ENCODE data around the gene RPTOR. TPM values are rescaled to one million over a fixed set of nuclear protein-coding genes. Genes with fewer than 3 reads are reported as not detected.
"Not testable (repeated sequence)": the region's sequence is repeated elsewhere in the genome, so short reads cannot be mapped to it uniquely, and the experiment has no call there.

RPTOR gene
- total RNA-seq, 1 experiment from 2014 or later, result 25.1 TPM

DNA sequence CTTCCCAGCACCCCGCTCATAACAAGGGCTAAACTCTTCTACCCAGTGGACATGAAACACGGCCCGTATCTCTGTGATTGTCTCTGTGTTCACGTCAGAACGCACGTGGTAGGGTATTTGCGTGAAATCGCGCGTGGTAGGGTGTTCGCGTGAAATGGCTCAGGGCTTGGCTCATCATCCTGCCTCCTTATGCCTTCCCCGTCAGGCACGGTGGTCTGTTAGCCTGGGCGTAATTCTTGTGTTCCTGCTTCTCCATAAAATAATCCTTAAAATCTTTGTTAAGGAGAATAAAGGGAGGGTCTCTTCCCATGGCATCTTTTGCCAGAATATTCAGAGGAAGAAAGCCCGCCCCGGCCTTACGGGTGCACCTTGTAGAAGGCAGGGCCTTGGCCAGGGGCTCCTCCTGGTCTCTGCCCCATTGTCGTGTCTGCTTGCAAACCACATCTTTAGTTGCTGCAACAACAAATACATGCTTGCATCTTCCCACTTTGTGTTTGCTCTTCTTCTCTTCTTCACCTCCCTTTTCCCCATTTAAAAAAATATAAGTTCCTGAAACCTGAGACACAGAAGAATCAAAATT lies 330.3 kb downstream of the RPTOR start:
- H4K5ac ChIP-seq (ENCODE audit: insufficient read length, low read depth, low read length), result no peak overlapping the region
- peaks cover 14 to 17% (median 15%) of the 10 kb centered on the region in 3 experiments; a peak in 6 of 7 replicates for H3K36me3 Mint-ChIP-seq (ENCODE audit: insufficient read depth in 1 of 3, low read depth in 3 of 3)
- H3K27ac ChIP-seq (ENCODE audit: insufficient read length, low read depth, low read length), result no peak overlapping the region
- no peak overlapping the region for H4K91ac ChIP-seq (ENCODE audit: insufficient read length, low read depth, low read length)
- H2BK15ac ChIP-seq (ENCODE audit: low read depth, low read length), result no peak overlapping the region
- H4K8ac ChIP-seq (replicated peaks; ENCODE audit: insufficient read length, low read depth, low read length), result no peak overlapping the region
- no peak overlapping the region for H3K56ac ChIP-seq (ENCODE audit: insufficient read length, low read depth, low read length)
- no peak for DNase-seq
- H4K20me1 ChIP-seq (ENCODE audit: control insufficient read depth, insufficient read depth, insufficient read length), result no peaks in the 10 kb centered on the region
- no peak overlapping the region for H3K4me3 Mint-ChIP-seq
- no peaks in the 10 kb centered on the region for H3K79me2 ChIP-seq (ENCODE audit: insufficient read depth, low read length)
- no peak overlapping the region for H2AK5ac ChIP-seq (ENCODE audit: insufficient read length, low read length)
- peaks cover 0 to 2% of the 10 kb centered on the region in 2 experiments; a peak in 2 of 5 replicates for H3K9me3 Mint-ChIP-seq
- peaks cover 51 to 75% of the 10 kb centered on the region in 2 experiments for H3K4me1 Mint-ChIP-seq
- no peak overlapping the region for H2BK5ac ChIP-seq (ENCODE audit: insufficient read length, low read length)
- no peaks in the 10 kb centered on the region for H3K23me2 ChIP-seq (ENCODE audit: insufficient read length, low read depth, low read length, poor library complexity, severe bottlenecking)
- no peaks in the 10 kb centered on the region for H3K9me3 ChIP-seq (ENCODE audit: control insufficient read depth, low read depth, low read length)
- H3K9ac ChIP-seq (ENCODE audit: extremely low read depth, insufficient read length, low read length), result no peak overlapping the region
- H3K23ac ChIP-seq (ENCODE audit: insufficient read length, low read depth, low read length), result no peak overlapping the region
- no CpG with 5 or more reads among the region's 19 CpGs for WGBS (ENCODE audit: extremely low coverage, insufficient read length, low lambda C conversion rate)
- no peak overlapping the region for H2AFZ ChIP-seq (ENCODE audit: low read length)
- H3K4me2 ChIP-seq (ENCODE audit: insufficient read depth, insufficient read length, low read length), result no peak overlapping the region
- H2BK20ac ChIP-seq (ENCODE audit: low read depth, low read length, poor library complexity, severe bottlenecking), result no peak overlapping the region
- H3K18ac ChIP-seq (ENCODE audit: insufficient read length, low read depth, low read length), result no peak overlapping the region
- peaks cover 6% of the 10 kb centered on the region; the same call in 1 of the 2 replicates for H3K4me1 ChIP-seq (ENCODE audit: insufficient read depth, low read length)
- H3K14ac ChIP-seq (ENCODE audit: insufficient read depth, low read length), result no peak overlapping the region
- TF ChIP-seq, protein P1, sequence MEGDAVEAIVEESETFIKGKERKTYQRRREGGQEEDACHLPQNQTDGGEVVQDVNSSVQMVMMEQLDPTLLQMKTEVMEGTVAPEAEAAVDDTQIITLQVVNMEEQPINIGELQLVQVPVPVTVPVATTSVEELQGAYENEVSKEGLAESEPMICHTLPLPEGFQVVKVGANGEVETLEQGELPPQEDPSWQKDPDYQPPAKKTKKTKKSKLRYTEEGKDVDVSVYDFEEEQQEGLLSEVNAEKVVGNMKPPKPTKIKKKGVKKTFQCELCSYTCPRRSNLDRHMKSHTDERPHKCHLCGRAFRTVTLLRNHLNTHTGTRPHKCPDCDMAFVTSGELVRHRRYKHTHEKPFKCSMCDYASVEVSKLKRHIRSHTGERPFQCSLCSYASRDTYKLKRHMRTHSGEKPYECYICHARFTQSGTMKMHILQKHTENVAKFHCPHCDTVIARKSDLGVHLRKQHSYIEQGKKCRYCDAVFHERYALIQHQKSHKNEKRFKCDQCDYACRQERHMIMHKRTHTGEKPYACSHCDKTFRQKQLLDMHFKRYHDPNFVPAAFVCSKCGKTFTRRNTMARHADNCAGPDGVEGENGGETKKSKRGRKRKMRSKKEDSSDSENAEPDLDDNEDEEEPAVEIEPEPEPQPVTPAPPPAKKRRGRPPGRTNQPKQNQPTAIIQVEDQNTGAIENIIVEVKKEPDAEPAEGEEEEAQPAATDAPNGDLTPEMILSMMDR (conservative IDR thresholded peaks at IDR 0.05), result no peak
- H3K27ac Mint-ChIP-seq, result peak overlapping the region; percentile 48 to 64 (median 56); a peak in 4 of 7 replicates
- no peaks in the 10 kb centered on the region for H3K27me3 ChIP-seq (ENCODE audit: insufficient read depth, low read length)
- no peak overlapping the region for H3T11ph ChIP-seq (ENCODE audit: low read length)
- no peaks in the 10 kb centered on the region for H3K79me1 ChIP-seq (ENCODE audit: insufficient read depth, low read depth, low read length, poor library complexity, severe bottlenecking)
- H3K27me3 Mint-ChIP-seq (ENCODE audit: low read depth), result 0 out of 2 replicates have a peak, but pooled peaks cover 2% of the 10 kb centered on the region
- H2BK120ac ChIP-seq (ENCODE audit: low read depth, low read length, poor library complexity, severe bottlenecking), result no peak overlapping the region
- H2BK12ac ChIP-seq (ENCODE audit: insufficient read length, low read depth, low read length), result peak overlapping the region; percentile 58
- no peak overlapping the region for H3K4ac ChIP-seq (ENCODE audit: low read depth, low read length)

DNA sequence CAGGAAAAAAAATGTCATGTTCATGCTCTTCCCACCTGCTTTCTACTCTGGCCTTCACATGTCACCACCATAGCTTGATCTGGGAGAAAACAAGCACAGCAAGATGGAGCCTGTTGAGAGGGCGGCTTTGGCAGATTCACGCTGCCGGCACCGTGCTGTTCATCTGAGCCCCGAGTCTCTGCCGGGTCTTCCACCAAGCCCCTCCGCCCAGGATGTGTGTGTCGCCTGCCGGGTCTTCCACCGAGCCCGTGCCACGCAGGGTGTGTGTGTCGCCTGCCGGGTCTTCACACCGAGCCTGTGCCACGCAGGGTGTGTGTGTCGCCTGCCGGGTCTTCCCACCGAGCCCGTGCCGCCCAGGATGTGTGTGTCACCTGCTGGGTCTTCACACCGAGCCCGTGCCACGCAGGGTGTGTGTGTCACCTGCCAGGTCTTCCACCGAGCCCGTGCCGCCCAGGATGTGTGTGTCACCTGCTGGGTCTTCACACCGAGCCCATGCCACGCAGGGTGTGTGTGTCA lies 330.9 kb downstream of the RPTOR start:
- not testable (repeated sequence) for H3K27ac ChIP-seq (ENCODE audit: insufficient read length, low read depth, low read length); H3K4me2 ChIP-seq (ENCODE audit: insufficient read depth, insufficient read length, low read length); H3T11ph ChIP-seq (ENCODE audit: low read length); H2BK120ac ChIP-seq (ENCODE audit: low read depth, low read length, poor library complexity, severe bottlenecking); DNase-seq; H3K4me1 ChIP-seq (ENCODE audit: insufficient read depth, low read length); H2BK12ac ChIP-seq (ENCODE audit: insufficient read length, low read depth, low read length); H4K5ac ChIP-seq (ENCODE audit: insufficient read length, low read depth, low read length); H3K56ac ChIP-seq (ENCODE audit: insufficient read length, low read depth, low read length); H3K4me3 Mint-ChIP-seq; H2BK15ac ChIP-seq (ENCODE audit: low read depth, low read length); H3K9me3 ChIP-seq (ENCODE audit: control insufficient read depth, low read depth, low read length); H3K18ac ChIP-seq (ENCODE audit: insufficient read length, low read depth, low read length); H4K20me1 ChIP-seq (ENCODE audit: control insufficient read depth, insufficient read depth, insufficient read length); H3K27me3 Mint-ChIP-seq (ENCODE audit: low read depth); H3K9ac ChIP-seq (ENCODE audit: extremely low read depth, insufficient read length, low read length); H2AK5ac ChIP-seq (ENCODE audit: insufficient read length, low read length); H3K79me2 ChIP-seq (ENCODE audit: insufficient read depth, low read length); H4K8ac ChIP-seq (replicated peaks; ENCODE audit: insufficient read length, low read depth, low read length); H2BK5ac ChIP-seq (ENCODE audit: insufficient read length, low read length); H3K14ac ChIP-seq (ENCODE audit: insufficient read depth, low read length); H3K27me3 ChIP-seq (ENCODE audit: insufficient read depth, low read length); H3K23ac ChIP-seq (ENCODE audit: insufficient read length, low read depth, low read length); H3K79me1 ChIP-seq (ENCODE audit: insufficient read depth, low read depth, low read length, poor library complexity, severe bottlenecking); H3K4ac ChIP-seq (ENCODE audit: low read depth, low read length); H3K23me2 ChIP-seq (ENCODE audit: insufficient read length, low read depth, low read length, poor library complexity, severe bottlenecking); H4K91ac ChIP-seq (ENCODE audit: insufficient read length, low read depth, low read length); H3K9me3 Mint-ChIP-seq; H2AFZ ChIP-seq (ENCODE audit: low read length); H2BK20ac ChIP-seq (ENCODE audit: low read depth, low read length, poor library complexity, severe bottlenecking)
- WGBS (ENCODE audit: extremely low coverage, insufficient read length, low lambda C conversion rate), result no CpG with 5 or more reads among the region's 29 CpGs
- Mint-ChIP-seq H3K36me3 (ENCODE audit: insufficient read depth in 1 of 3, low read depth in 3 of 3) (peaks cover 14 to 20% (median 19%) of the 10 kb centered on the region in 3 experiments; a peak in 6 of 7 replicates), H3K27ac (peak overlapping the region in 1 of 3 experiments; percentile 56; a peak in 2 of 7 replicates), H3K4me1 (peaks cover 49 to 73% of the 10 kb centered on the region in 2 experiments)

Measured in H9 (cell line).